GM12801 (cell line): Measurements from ENCODE around the gene TEAD1.

Experiments used
- TF ChIP-seq, protein P1 (sequence below): IDR thresholded peaks from one replicate; pipeline ENCODE4 v1.5.1; 2011; ENCODE audit warnings: control low read depth; ENCODE audit not compliant: insufficient read length; ENCODE audit errors: extremely low read depth

Gene TEAD1

DNA sequence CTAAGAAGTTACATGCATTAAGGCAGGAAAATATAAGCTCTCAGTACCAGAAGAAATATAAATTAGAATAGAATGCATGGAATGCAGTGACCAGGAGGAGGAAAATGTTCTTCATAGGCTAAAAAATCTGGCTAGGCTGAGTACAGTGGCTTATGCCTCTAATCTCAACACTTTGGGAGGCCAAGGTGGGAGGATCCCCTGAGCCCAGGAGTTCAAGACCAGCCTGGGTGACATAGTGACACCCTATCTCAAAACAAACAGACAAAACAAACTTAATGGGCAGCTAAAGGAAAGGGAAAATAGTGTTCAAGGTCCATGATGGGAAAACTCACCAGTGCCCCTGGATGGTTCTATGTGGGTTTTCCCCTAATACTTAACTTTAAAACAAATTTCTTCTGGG lies 256.6 kb downstream of the TEAD1 start:
- TF ChIP-seq, protein P1, sequence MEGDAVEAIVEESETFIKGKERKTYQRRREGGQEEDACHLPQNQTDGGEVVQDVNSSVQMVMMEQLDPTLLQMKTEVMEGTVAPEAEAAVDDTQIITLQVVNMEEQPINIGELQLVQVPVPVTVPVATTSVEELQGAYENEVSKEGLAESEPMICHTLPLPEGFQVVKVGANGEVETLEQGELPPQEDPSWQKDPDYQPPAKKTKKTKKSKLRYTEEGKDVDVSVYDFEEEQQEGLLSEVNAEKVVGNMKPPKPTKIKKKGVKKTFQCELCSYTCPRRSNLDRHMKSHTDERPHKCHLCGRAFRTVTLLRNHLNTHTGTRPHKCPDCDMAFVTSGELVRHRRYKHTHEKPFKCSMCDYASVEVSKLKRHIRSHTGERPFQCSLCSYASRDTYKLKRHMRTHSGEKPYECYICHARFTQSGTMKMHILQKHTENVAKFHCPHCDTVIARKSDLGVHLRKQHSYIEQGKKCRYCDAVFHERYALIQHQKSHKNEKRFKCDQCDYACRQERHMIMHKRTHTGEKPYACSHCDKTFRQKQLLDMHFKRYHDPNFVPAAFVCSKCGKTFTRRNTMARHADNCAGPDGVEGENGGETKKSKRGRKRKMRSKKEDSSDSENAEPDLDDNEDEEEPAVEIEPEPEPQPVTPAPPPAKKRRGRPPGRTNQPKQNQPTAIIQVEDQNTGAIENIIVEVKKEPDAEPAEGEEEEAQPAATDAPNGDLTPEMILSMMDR: no peak

DNA sequence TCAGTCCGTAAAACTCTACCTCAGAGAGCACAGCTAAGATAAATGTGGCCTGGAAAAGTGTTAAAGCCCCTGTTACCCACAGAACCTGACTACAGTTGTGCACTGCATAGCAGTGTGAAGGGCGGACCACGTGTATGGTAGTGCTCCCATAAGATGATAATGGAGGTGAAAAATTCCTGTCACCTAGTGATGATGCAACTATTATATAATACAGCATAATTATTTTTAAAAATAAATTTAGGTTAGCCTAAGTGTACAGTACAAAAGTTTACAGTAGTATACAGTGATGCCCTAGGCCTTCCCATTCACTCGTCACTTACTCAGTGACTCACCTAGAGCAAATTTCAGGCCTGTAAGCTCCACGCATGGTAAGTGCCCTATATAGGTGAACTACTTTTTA lies 258.3 kb downstream of the TEAD1 start:
- TF ChIP-seq, protein P1: no peak

DNA sequence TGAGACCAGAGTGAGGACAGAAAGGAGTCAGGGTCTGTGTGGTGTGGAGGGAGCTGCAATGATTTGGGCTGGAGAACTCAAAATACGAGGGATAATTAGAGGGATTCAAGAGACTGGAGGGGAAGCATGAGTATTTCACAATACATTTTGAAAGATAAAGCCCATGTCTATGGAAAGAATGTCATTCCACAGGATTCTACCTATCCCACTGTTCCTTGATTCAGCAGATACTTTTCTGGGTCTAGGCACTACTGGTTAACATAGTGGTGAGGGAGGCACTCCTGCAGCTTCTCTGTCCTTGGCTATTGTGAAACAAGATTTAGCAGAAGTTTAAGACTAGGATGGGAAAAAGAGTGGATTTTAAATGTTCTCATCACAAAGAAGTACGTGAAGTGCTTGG lies 262.0 kb downstream of the TEAD1 start:
- TF ChIP-seq, protein P1: no peak

DNA sequence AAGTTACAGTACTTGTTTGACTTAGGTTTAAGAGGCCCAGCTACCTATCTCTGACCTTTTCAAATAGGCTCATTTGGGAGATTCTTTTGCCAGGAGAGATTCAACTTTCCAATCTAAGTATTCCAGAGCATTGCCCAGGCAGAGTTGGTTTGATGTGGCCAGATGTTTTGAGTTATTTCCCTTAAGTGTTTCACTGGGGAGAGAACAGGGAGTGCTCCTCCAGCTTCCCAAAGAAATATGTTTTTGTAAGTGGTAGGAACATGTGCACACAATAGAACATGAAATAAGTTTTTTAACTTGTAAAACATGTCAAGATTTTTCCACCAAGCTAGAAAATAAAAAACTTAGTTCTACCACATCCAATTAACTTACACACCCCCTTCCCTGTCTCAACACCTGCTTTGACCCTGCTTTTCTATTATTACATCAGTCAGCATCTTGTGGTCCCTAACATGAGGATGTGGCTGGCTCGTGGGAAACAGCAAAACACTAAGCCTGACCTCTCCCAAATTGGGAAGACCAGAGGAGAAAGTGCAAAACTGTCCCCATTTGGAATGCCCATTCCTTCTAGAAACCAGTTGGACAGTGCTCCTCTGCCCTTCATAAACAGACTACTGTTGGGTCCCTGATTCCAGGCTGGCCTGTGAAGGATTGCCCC lies 264.5 kb downstream of the TEAD1 start:
- TF ChIP-seq, protein P1: no peak

DNA sequence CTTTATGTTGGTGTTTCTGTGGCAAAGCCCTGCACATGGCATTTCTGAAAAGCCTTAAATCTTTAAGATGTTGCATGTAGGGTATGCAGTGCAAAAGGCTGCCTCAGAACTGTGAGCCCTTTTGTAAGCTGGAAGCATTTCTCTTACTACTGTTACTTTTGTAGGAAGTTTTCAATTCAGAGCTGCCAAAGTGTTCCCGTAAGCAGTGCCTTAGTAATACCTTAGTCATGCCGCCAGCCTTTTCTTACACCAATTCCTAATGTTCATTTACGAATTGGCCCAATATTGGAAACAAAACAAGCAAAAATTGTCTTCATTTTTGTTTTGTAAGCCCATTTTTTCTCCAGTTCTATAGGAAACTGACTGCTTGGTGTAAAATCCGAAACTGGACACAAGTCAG lies 267.4 kb downstream of the TEAD1 start:
- TF ChIP-seq, protein P1: no peak

DNA sequence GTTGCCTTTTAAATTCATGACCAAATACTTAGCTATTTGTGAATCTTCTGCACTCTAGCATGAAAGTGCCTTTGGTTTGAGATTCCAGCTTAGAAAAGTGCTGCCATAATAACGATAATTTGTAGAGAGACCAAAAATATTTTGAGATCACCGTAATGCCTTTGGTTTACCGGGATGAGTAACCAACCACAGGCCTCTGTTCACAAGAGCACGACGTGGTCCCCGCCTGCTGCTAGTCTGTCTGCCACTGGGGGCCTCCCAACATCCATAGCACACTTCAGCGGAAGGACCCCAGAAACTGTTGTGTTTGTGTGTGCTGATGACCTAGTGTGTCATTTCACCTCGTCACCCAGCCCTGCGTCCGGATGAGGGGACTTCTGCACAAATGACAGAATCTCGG lies 267.9 kb downstream of the TEAD1 start:
- TF ChIP-seq, protein P1: no peak

DNA sequence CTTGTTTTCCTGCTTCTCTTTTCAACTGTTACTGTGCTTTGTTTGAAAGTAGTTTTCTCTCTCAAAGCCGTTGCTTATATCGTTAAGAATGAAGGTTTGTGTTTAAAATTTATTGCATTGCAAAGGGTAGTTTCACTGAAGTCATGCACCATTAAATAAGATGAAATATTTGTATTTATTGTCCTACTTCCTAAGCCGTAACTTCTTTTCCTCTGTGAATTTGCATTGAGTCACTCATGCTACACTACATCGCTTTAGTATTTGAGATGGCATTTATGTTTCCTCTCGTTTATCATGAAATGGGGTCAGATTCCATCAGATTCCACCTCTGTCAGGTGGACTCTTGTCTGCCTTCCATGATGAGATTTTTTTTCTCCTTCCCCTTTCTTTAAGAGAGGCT lies 269.1 kb downstream of the TEAD1 start:
- TF ChIP-seq, protein P1: no peak
